Activated T-helper 1 cell treated with anti-CD3 and anti-CD28 coated beads, Interleukin-12 subunit alpha, Interleukin-12 subunit beta, Interleukin-2, Interleukin-4 antibody, amounts not matched to agents 30 ng/mL and 10 ng/mL and 1 ng/mL, durations not matched to agents 14 hours and 24 hours and 36 hours (primary cell): ENCODE results near the gene PDIA6. TPM values are rescaled to one million over a fixed set of nuclear protein-coding genes. Genes with fewer than 3 reads are reported as not detected.
"Not testable (repeated sequence)": the region's sequence is repeated elsewhere in the genome, so short reads cannot be mapped to it uniquely, and the experiment has no call there.

ENCODE experiments used
- DNase-seq: peaks from one replicate; pipeline ENCODE4 v3.0.0; 2021; ENCODE audit warnings: low spot score
- H3K27ac Mint-ChIP-seq: one replicate; pipeline ENCODE4 v1.8.0; 2021; ENCODE audit warnings: mild to moderate bottlenecking, mixed read lengths
- H3K27me3 Mint-ChIP-seq: one replicate; pipeline ENCODE4 v1.8.0; 2022; ENCODE audit warnings: mild to moderate bottlenecking, moderate library complexity, mixed read lengths; ENCODE audit not compliant: insufficient read depth
- H3K36me3 Mint-ChIP-seq: one replicate; pipeline ENCODE4 v1.8.0; 2021; ENCODE audit warnings: low read depth, mixed read lengths
- H3K4me1 Mint-ChIP-seq: one replicate; pipeline ENCODE4 v1.8.0; 2021; ENCODE audit warnings: low read depth, mixed read lengths
- H3K4me3 Mint-ChIP-seq: one replicate; pipeline ENCODE4 v1.8.0; 2021; ENCODE audit warnings: mild to moderate bottlenecking, moderate library complexity, mixed read lengths
- H3K9me3 Mint-ChIP-seq: one replicate; pipeline ENCODE4 v1.8.0; 2021; ENCODE audit warnings: mixed read lengths
- intact Hi-C: fragments of 100-400 bp; cut with micrococcal nuclease; formaldehyde crosslinking; loops from one replicate; pipeline ENCODE4 v1.15.1; 2024
- total RNA-seq: library from RNA; stranded (reverse); gene quantifications from 2 replicates; pipeline ENCODE4 v1.2.3, GENCODE V29; 2022

Gene PDIA6
- total RNA-seq, 1 donor from 2014 or later, result 173 TPM

GRCh38 chr2:10814142-10814541 is 1.6 kb upstream of the PDIA6 start:
- DNase-seq, result no peak
- H3K9me3 Mint-ChIP-seq, result no peaks in the 10 kb centered on the region
- peaks cover 10% of the 10 kb centered on the region for H3K36me3 Mint-ChIP-seq
- H3K27me3 Mint-ChIP-seq, result peaks cover 18% of the 10 kb centered on the region
- no peak overlapping the region for H3K27ac Mint-ChIP-seq
- peaks cover 20% of the 10 kb centered on the region for H3K4me1 Mint-ChIP-seq
- no peak overlapping the region for H3K4me3 Mint-ChIP-seq
- intact Hi-C loops, result loop anchor here (5.0 kb wide), 7 partner anchors 318 to 1977 kb away; partner anchors contain the start of genes CPSF3, HPCAL1, ITGB1BP1 and KIDINS220

GRCh38 chr2:10813163-10814138 is 866 bp upstream of the PDIA6 start:
- Mint-ChIP-seq H3K4me1 (peaks cover 22% of the 10 kb centered on the region), H3K27ac (peak overlapping the region; percentile 83), H3K4me3 (peak overlapping the region; percentile 80), H3K27me3 (peaks cover 13% of the 10 kb centered on the region), H3K36me3 (peaks cover 11% of the 10 kb centered on the region)
- DNase-seq, H3K9me3 Mint-ChIP-seq: not testable (repeated sequence)
- intact Hi-C loops, result loop anchor here (2.0 to 5.0 kb wide), 8 partner anchors 319 to 1976 kb away; partner anchors contain the start of genes CPSF3, E2F6, HPCAL1 and ITGB1BP1

DNA sequence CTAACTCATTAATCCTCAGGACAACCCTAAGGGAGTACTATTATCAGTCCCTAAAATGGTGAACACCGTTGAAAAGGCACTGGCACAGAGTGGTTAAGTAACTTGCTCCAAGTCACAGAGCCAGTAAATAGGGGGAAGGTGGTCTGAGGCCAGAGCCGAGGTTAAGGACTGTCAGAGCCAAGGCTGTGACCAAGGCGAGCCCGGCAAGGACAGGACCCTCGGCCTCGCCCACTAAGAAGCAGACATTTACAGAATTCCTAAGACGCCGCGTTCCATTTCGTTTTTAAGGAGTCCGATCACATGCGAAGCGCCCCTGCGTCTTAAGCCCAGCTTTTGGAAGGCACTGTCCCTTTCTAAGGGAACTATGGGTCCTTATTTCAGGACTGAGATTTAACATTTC is 1.1 kb downstream of the PDIA6 start:
- intact Hi-C loops, result loop anchor here (2.0 to 5.0 kb wide), 8 partner anchors 121 to 1974 kb away; partner anchors contain the start of genes CPSF3, HPCAL1, ITGB1BP1 and KIDINS220
- H3K27ac Mint-ChIP-seq, result peak overlapping the region; percentile 91

GRCh38 chr2:10810202-10811161 is 2.1 kb downstream of the PDIA6 start:
- Mint-ChIP-seq H3K4me3 (peak overlapping the region; percentile 92), H3K4me1 (peaks cover 36% of the 10 kb centered on the region), H3K27me3 (peaks cover 7% of the 10 kb centered on the region), H3K36me3 (peaks cover 18% of the 10 kb centered on the region), H3K27ac (peak overlapping the region; percentile 91), H3K9me3 (no peaks in the 10 kb centered on the region)
- intact Hi-C loops, result loop anchor here (2.0 to 5.0 kb wide), 8 partner anchors 120 to 1973 kb away; partner anchors contain the start of genes CPSF3, HPCAL1, ITGB1BP1 and KIDINS220
- no peak for DNase-seq

More for the DNA sequence above, 1.1 kb downstream of the PDIA6 start:
- DNase-seq, result no peak
- H3K36me3 Mint-ChIP-seq, result peaks cover 16% of the 10 kb centered on the region
- H3K9me3 Mint-ChIP-seq, result no peaks in the 10 kb centered on the region
- H3K27me3 Mint-ChIP-seq, result peaks cover 11% of the 10 kb centered on the region
- H3K4me1 Mint-ChIP-seq, result peaks cover 36% of the 10 kb centered on the region
- peak overlapping the region; percentile 92 for H3K4me3 Mint-ChIP-seq

DNA sequence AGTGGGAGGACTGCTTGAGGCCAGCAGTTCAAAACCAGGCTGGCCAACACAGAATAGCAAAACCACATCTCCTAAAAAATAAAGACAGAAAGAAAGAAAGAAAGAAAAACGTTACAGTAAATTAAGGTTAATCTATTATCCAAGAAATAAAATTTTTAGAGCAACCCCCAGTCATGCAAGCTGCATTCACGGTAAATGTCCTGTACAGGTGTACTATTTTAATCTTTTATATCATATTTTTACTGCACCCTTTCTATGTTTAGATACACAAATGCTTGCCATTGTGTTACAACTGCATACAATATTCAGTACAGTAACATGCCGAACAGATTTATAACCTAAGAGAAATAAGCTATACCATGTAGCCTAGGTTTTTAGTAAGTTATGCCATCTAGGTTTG is 6.0 kb downstream of the PDIA6 start:
- Mint-ChIP-seq H3K36me3 (peaks cover 24% of the 10 kb centered on the region), H3K9me3 (no peaks in the 10 kb centered on the region), H3K4me3 (no peak overlapping the region), H3K27ac (no peak overlapping the region), H3K4me1 (peaks cover 44% of the 10 kb centered on the region), H3K27me3 (no peaks in the 10 kb centered on the region)
- no peak for DNase-seq
- intact Hi-C loops, result no loop called here

- DNase-seq, H3K27ac Mint-ChIP-seq, intact Hi-C loops, H3K27me3 Mint-ChIP-seq, H3K4me3 Mint-ChIP-seq, H3K9me3 Mint-ChIP-seq: not testable (repeated sequence)
- Mint-ChIP-seq H3K36me3 (peaks cover 22% of the 10 kb centered on the region), H3K4me1 (peaks cover 38% of the 10 kb centered on the region)
Measured at GRCh38 chr2:10805990-10806389, 6.6 kb downstream of the PDIA6 start.

- intact Hi-C loops, result no loop called here
- Mint-ChIP-seq H3K4me3 (no peak overlapping the region), H3K27me3 (no peaks in the 10 kb centered on the region), H3K9me3 (no peaks in the 10 kb centered on the region), H3K27ac (no peak overlapping the region), H3K36me3 (peaks cover 16% of the 10 kb centered on the region), H3K4me1 (peaks cover 19% of the 10 kb centered on the region)
- no peak for DNase-seq
Measured at GRCh38 chr2:10802657-10803056, 9.9 kb downstream of the PDIA6 start.

- Mint-ChIP-seq H3K4me3 (no peak overlapping the region), H3K36me3 (peaks cover 26% of the 10 kb centered on the region)
Measured at GRCh38 chr2:10800163-10800562, 12.4 kb downstream of the PDIA6 start.

GRCh38 chr2:10798783-10799182 is 13.8 kb downstream of the PDIA6 start:
- H3K27ac Mint-ChIP-seq, result no peak overlapping the region

More at GRCh38 chr2:10800163-10800562, 12.4 kb downstream of the PDIA6 start:
- peaks cover 18% of the 10 kb centered on the region for H3K4me1 Mint-ChIP-seq
- H3K9me3 Mint-ChIP-seq, result no peaks in the 10 kb centered on the region
- no peak for DNase-seq
- intact Hi-C loops, result no loop called here
- H3K27ac Mint-ChIP-seq, result no peak overlapping the region
- no peaks in the 10 kb centered on the region for H3K27me3 Mint-ChIP-seq

DNA sequence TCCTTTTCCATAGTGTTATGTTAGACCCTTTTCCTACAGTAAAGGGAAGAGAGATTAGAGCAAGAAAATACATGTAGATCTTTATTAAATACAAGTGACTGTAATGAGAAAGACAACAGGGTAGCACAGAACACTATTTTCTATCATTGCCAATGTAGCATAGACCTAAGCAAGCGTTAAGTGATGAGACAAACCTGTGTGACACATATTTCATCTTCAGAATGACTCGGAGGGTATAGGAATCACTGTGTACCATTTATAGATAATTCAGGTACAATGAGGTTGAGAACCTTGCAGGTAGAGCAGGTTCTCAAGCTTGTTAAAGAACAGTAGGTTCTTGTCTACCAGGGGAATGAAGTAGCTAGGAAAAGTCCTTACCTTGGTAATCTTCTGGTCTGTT is 15.9 kb downstream of the PDIA6 start:
- intact Hi-C loops, result no loop called here
- Mint-ChIP-seq H3K4me1 (peaks cover 15% of the 10 kb centered on the region), H3K4me3 (no peak overlapping the region), H3K36me3 (peaks cover 40% of the 10 kb centered on the region), H3K27ac (no peak overlapping the region), H3K9me3 (no peaks in the 10 kb centered on the region), H3K27me3 (no peaks in the 10 kb centered on the region)
- DNase-seq, result no peak

More at GRCh38 chr2:10798783-10799182, 13.8 kb downstream of the PDIA6 start:
- H3K4me1 Mint-ChIP-seq, result peaks cover 18% of the 10 kb centered on the region
- intact Hi-C loops, result no loop called here
- H3K4me3 Mint-ChIP-seq, result no peak overlapping the region
- H3K27me3 Mint-ChIP-seq, result no peaks in the 10 kb centered on the region
- DNase-seq, result no peak
- H3K36me3 Mint-ChIP-seq, result peaks cover 28% of the 10 kb centered on the region
- no peaks in the 10 kb centered on the region for H3K9me3 Mint-ChIP-seq

DNA sequence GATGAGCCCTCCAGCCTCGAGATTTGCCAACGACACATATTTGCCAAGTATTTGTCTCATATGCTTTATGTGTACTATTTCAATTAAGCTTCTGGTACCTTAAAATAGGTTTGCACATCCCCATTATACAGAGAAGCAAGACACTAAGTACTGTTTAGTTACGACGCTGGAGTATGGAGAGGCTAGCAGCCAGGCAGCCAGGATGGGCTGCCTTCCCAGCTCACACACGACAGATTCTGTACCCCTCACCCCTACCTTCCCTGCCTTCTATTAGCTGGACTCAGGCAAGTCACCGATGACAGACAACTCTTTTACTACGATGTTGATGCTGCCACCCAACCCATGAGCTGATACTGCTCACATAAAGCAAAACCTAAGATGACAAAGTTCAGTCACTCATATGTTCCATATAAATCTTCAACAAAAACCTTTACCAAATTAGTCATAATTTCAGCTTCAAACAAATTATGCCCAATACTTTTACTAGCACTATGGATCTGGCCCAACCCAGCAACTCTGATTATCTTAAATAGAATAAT is 17.0 kb downstream of the PDIA6 start:
- H3K27me3 Mint-ChIP-seq, result no peaks in the 10 kb centered on the region
- no peak for DNase-seq
- no peak overlapping the region for H3K27ac Mint-ChIP-seq
- H3K4me3 Mint-ChIP-seq, result no peak overlapping the region
- intact Hi-C loops, result no loop called here
- H3K36me3 Mint-ChIP-seq, result peaks cover 49% of the 10 kb centered on the region
- no peaks in the 10 kb centered on the region for H3K9me3 Mint-ChIP-seq
- H3K4me1 Mint-ChIP-seq, result peaks cover 24% of the 10 kb centered on the region

DNA sequence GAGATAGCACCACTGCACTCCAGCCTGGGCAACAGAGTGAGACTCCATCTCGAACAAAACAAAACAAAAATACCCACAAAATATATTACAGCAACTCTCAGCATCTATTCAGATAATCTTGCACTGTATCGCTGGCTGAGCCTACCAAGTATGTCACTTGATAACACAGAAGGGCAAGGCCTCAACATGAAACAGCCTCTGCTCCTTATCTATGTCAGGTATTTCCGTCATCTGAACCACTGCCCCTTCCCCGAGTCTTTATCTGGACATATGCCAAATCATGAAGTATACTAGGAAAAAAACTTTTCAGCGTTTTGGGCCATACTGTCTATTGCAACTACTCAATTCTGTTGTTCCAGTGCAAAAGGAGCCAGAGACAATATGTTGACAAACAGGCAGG is 17.7 kb downstream of the PDIA6 start:
- H3K4me1 Mint-ChIP-seq, result peaks cover 24% of the 10 kb centered on the region
- intact Hi-C loops, result no loop called here
- H3K9me3 Mint-ChIP-seq, result no peaks in the 10 kb centered on the region
- no peak for DNase-seq
- H3K27me3 Mint-ChIP-seq, result no peaks in the 10 kb centered on the region
- H3K4me3 Mint-ChIP-seq, result no peak overlapping the region
- H3K27ac Mint-ChIP-seq, result no peak overlapping the region
- peaks cover 55% of the 10 kb centered on the region for H3K36me3 Mint-ChIP-seq
